ENCODE results near the gene WDR47.

- TF ChIP-seq CTCF (IDR thresholded peaks at IDR 0.05) (no peak), ZFX (IDR thresholded peaks at IDR 0.05; ENCODE audit: borderline replicate concordance) (no peak)
Observed at GRCh38 chr1:109034382-109034781, 7.5 kb downstream of the WDR47 start.

All from 22Rv1 (cell line).